Spleen (tissue), 11 donors: ENCODE data around the gene CDC6. TPM values are rescaled to one million over a fixed set of nuclear protein-coding genes. Genes with fewer than 3 reads are reported as not detected.

Experiments
- DNase-seq: peaks from one replicate; pipeline ENCODE4 v3.0.0-alpha.2; 2020
- H3K27ac ChIP-seq, 8 donors: fragments of 200-600 bp; sonication (generic) in 7 of 8; 1 replicate in 4 of 8; 2 replicates in 4 of 8; pipeline versions ENCODE4 v1.5.0 to v1.8.0; 2016 to 2021; ENCODE audit warnings: inconsistent platforms in 4 of 8, mild to moderate bottlenecking in 4 of 8, moderate library complexity in 1 of 8
- H3K27me3 ChIP-seq, 7 donors: fragments of 200-600 bp; sonication (generic) in 6 of 7; replicated peaks in 1 of 7; 1 replicate in 4 of 7; 2 replicates in 3 of 7; pipeline versions ENCODE4 v1.5.0 to v1.8.0; 2016 to 2021; ENCODE audit warnings: inconsistent platforms in 3 of 7, mild to moderate bottlenecking in 1 of 7
- H3K36me3 ChIP-seq, 6 donors: fragments of 200-600 bp; sonication (generic) in 5 of 6; 1 replicate in 4 of 6; 2 replicates in 2 of 6; pipeline versions ENCODE4 v1.5.0 to v1.8.0; 2016 to 2021; ENCODE audit warnings: inconsistent platforms in 2 of 6
- H3K4me1 ChIP-seq, 6 donors: fragments of 200-600 bp; sonication (generic) in 5 of 6; 1 replicate in 3 of 6; 2 replicates in 3 of 6; pipeline versions ENCODE4 v1.5.0 to v1.8.0; 2016 to 2021; ENCODE audit warnings: inconsistent platforms in 3 of 6
- H3K4me3 ChIP-seq, 8 donors: fragments of 200-600 bp; sonication (generic) in 7 of 8; 1 replicate in 4 of 8; 2 replicates in 4 of 8; pipeline versions ENCODE4 v1.5.0 to v1.8.0; 2016 to 2021; ENCODE audit warnings: inconsistent platforms in 4 of 8, mild to moderate bottlenecking in 4 of 8, moderate library complexity in 2 of 8
- H3K9me3 ChIP-seq, 8 donors: fragments of 200-600 bp; sonication (generic) in 7 of 8; 1 replicate in 4 of 8; 2 replicates in 4 of 8; pipeline versions ENCODE4 v1.5.0 to v1.8.0; 2016 to 2021; ENCODE audit warnings: inconsistent platforms in 4 of 8
- CTCF ChIP-seq, 11 experiments: fragments of 200-600 bp in 7 of 11; fragments of 450-650 bp in 4 of 11; sonication (generic) in 4 of 11; IDR thresholded peaks in 8 of 11; conservative IDR thresholded peaks in 3 of 11; 1 replicate in 7 of 11; 2 replicates in 4 of 11; pipeline versions ENCODE4 v1.4.0 to v1.8.0; 2016 to 2021; ENCODE audit warnings: antibody characterized with exemption in 11 of 11, inconsistent platforms in 4 of 11, mild to moderate bottlenecking in 1 of 11
- POLR2A ChIP-seq, 3 donors: fragments of 450-650 bp; IDR thresholded peaks; one replicate each; pipeline ENCODE4 v1.5.1; 2017; ENCODE audit warnings: antibody characterized with exemption in 3 of 3, mild to moderate bottlenecking in 1 of 3
- POLR2AphosphoS5 ChIP-seq, 3 donors: sonication (generic); formaldehyde crosslinking; IDR thresholded peaks; one replicate each; pipeline ENCODE4 v1.5.1; 2017; ENCODE audit warnings: antibody characterized with exemption in 3 of 3
- WGBS, 5 donors: extraction: QIAGEN DNeasy Blood & Tissue Kit in 3 of 5; methylation state at CpG; one replicate each; pipeline versions ENCODE4 v1.1.5 to v1.1.7; 2013 to 2018; 5-methylcytosine and 5-hydroxymethylcytosine counted together
- intact Hi-C: fragments of 100-400 bp; cut with DNase I; formaldehyde crosslinking; loops from one replicate; pipeline ENCODE4 v1.15.0; 2023; ENCODE audit warnings: low total_unique reads
- polyA plus RNA-seq, 3 donors: library from polyadenylated mRNA; stranded (reverse); fragments of 200-250 nt; gene quantifications; one replicate each; pipeline ENCODE4 v1.2.1, GENCODE V29; 2013
- total RNA-seq, 7 donors: library from RNA; depleted of rRNA in 3 of 7; stranded (reverse); fragments of >200 nt in 3 of 7; fragmentation: NEBNext Ultra II Directional in 4 of 7; extraction: Animal tissue kit (Norgen Biotek cat#: 25700) in 4 of 7; gene quantifications; one replicate each; pipeline versions ENCODE4 v1.1.0 to v1.2.1, GENCODE V29; 2016 to 2021
- donor health status: healthy with polysubstance abuse.
- donor health status: DM: no; HTN: no; CAD: no; lungs with moderate emphysema.
- donor health status: DM: no; HTN: no; CAD: no.
- donor health status: Bipolar disorder and iron deficiency.
- donor health status: healthy.
- donor health status: DM: no; HTN: no; CAD: no.
- donor health status: DM: yes; HTN: yes; CAD: no.

The CDC6 gene
- total and polyA plus RNA-seq, 10 donors = 1.2 to 11.6 (median 5.1) TPM

GRCh38 chr17:40348136-40348504 is 60.4 kb downstream of the CDC6 start:
- Histone ChIP-seq H3K9me3 (no peaks in the 10 kb centered on the region), H3K27me3 (no peaks in the 10 kb centered on the region), H3K27ac (peak overlapping the region; percentile 40 to 97 (median 92)), H3K4me1 (peaks cover 67 to 100% (median 97%) of the 10 kb centered on the region in 6 donors), H3K4me3 (peak overlapping the region in 6 of 8 donors; percentile 5 to 78 (median 13)), H3K36me3 (peaks cover 0 to 54% (median 37%) of the 10 kb centered on the region in 6 donors)
- intact Hi-C loops = no loop called here
- TF ChIP-seq POLR2A (IDR thresholded peaks at IDR 0.05) (no peak), POLR2AphosphoS5 (IDR thresholded peaks at IDR 0.05) (no peak), CTCF (IDR thresholded peaks at IDR 0.05 in 8 of 11, conservative IDR thresholded peaks at IDR 0.05 in 3 of 11) (no peak)
- peak; percentile 73 for DNase-seq
- 46 to 69% (median 61%) methylated on average over 5 of the region's 5 CpGs for WGBS, 5 donors

GRCh38 chr17:40348562-40349476 is 61.1 kb downstream of the CDC6 start:
- intact Hi-C loops = no loop called here

GRCh38 chr17:40349477-40349894 is 61.8 kb downstream of the CDC6 start:
- intact Hi-C loops = no loop called here
- Histone ChIP-seq H3K4me3 (no peak overlapping the region), H3K36me3 (peaks cover 0 to 68% (median 49%) of the 10 kb centered on the region in 6 donors), H3K27ac (peak overlapping the region in 5 of 8 donors; percentile 20 to 97 (median 97)), H3K9me3 (no peaks in the 10 kb centered on the region), H3K4me1 (peaks cover 58 to 100% (median 95%) of the 10 kb centered on the region in 6 donors), H3K27me3 (no peaks in the 10 kb centered on the region)
- TF ChIP-seq CTCF (IDR thresholded peaks at IDR 0.05 in 8 of 11, conservative IDR thresholded peaks at IDR 0.05 in 3 of 11) = no peak
- TF ChIP-seq POLR2AphosphoS5 (IDR thresholded peaks at IDR 0.05) = no peak
- no peak for TF ChIP-seq POLR2A (IDR thresholded peaks at IDR 0.05)
- DNase-seq = no peak
- WGBS, 5 donors = 60 to 84% (median 82%) methylated on average over 1 to 10 of the region's 10 CpGs

More at GRCh38 chr17:40348562-40349476, 61.1 kb downstream of the CDC6 start:
- H3K4me1 ChIP-seq = peaks cover 65 to 100% (median 95%) of the 10 kb centered on the region in 6 donors
- peak overlapping the region in 2 of 8 donors; percentile 5 to 78 for H3K4me3 ChIP-seq
- DNase-seq = peak; percentile 84
- peak overlapping the region; percentile 40 to 97 (median 92) for H3K27ac ChIP-seq
- TF ChIP-seq POLR2A (IDR thresholded peaks at IDR 0.05) (no peak), POLR2AphosphoS5 (IDR thresholded peaks at IDR 0.05) (peak in 1 of 3 donors; percentile 71)
- WGBS, 5 donors = 52 to 63% (median 61%) methylated on average over 16 to 17 of the region's 17 CpGs
- H3K9me3 ChIP-seq = no peaks in the 10 kb centered on the region
- H3K27me3 ChIP-seq = no peaks in the 10 kb centered on the region
- peaks cover 0 to 61% (median 42%) of the 10 kb centered on the region in 6 donors for H3K36me3 ChIP-seq

GRCh38 chr17:40349895-40350688 is 62.4 kb downstream of the CDC6 start:
- intact Hi-C loops = no loop called here
- peak; percentile 72 for DNase-seq

More at GRCh38 chr17:40349895-40350688, 62.4 kb downstream of the CDC6 start:
- TF ChIP-seq CTCF (IDR thresholded peaks at IDR 0.05 in 8 of 11, conservative IDR thresholded peaks at IDR 0.05 in 3 of 11) (no peak), POLR2AphosphoS5 (IDR thresholded peaks at IDR 0.05) (peak in 1 of 3 donors; percentile 57)
- peaks cover 0 to 74% (median 54%) of the 10 kb centered on the region in 6 donors for H3K36me3 ChIP-seq
- H3K27me3 ChIP-seq = no peaks in the 10 kb centered on the region
- peak overlapping the region in 5 of 8 donors; percentile 20 to 97 (median 97) for H3K27ac ChIP-seq
- H3K4me1 ChIP-seq = peaks cover 54 to 100% (median 95%) of the 10 kb centered on the region in 6 donors
- H3K9me3 ChIP-seq = no peaks in the 10 kb centered on the region
- no peak overlapping the region for H3K4me3 ChIP-seq
- 53 to 85% (median 76%) methylated on average over 13 to 19 of the region's 19 CpGs for WGBS, 5 donors
